Activated naive CD4-positive, alpha-beta T cell (primary cell): Measurements from ENCODE around the gene MINDY4.
A peak's percentile ranks its signal among the peaks of the same experiment; 100 is the strongest.

Experiments used
- DNase-seq, 4 experiments: peaks; one replicate each; lab custom pipeline; 2025; lab: John Stamatoyannopoulos, UW

MINDY4 gene

GRCh38 chr7:30771174-30771879 is at the start of gene MINDY4:
Gene MINDY4, plus strand, starts transcription at chr7:30771417. Its CDS starts 77 bp downstream, at chr7:30771494.
- peak; percentile 16 to 55 (median 34) for DNase-seq

DNA sequence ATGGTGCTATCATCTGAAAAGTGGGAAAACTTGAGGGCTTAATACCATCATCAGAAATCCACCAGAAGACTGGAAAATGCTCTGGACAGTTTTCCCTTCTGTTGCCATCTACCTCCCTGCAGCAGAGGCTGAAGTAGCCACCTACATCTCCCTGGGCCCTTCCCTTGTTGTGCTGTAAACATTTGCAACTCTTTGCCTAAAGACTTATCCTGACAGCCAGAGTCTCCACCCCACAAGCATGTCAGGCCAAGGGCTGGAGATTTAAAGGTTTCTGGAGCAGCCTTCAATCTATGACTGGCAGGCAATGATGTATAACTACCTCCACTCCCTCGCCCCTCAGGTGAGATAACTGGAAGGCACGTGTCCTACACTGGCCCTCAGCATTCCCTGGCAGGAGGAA is 49.0 kb upstream of the MINDY4 start:
- no peak for DNase-seq

GRCh38 chr7:30722671-30723070 is 48.5 kb upstream of the MINDY4 start:
- DNase-seq = no peak

- no peak for DNase-seq
Measured at GRCh38 chr7:30723776-30724175, 47.4 kb upstream of the MINDY4 start.

DNA sequence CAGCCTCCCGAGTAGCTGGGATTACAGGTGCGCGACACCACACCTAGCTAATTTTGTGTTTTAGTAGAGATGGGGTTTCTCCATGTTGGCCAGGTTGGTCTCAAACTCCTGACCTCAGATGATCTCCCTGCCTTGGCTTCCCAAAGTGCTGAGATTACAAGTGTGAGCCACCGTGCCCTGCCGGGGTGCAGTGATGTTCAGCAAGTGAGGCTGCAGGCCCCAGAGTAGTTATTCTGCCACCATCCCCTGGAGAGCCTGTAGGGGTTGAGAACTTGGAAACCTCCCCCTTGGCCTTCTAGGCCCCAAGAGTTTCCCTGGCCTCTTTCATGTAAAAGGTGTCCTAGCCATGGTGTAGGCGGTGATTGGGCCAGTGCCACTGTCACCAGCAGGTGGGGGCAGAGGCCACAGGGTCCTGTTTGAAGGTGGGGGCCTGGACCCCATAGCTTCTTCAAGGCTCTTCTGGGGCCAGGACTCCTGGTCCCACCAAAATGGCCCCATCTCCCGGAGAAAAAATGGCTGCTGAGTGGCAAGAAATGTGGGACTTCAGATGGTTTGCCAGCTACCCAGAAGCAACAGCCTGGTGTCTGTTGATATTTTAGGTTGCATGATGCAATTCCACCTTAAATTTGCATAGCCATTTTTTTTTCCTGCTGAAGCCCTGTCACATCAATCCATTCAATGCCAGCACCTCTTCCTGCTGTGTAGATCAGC is 44.8 kb upstream of the MINDY4 start:
- DNase-seq = peak in 1 of 4 experiments; percentile 8

- peak in 2 of 4 experiments; percentile 26 to 40 for DNase-seq
Measured at GRCh38 chr7:30727061-30727945, 43.9 kb upstream of the MINDY4 start.

DNA sequence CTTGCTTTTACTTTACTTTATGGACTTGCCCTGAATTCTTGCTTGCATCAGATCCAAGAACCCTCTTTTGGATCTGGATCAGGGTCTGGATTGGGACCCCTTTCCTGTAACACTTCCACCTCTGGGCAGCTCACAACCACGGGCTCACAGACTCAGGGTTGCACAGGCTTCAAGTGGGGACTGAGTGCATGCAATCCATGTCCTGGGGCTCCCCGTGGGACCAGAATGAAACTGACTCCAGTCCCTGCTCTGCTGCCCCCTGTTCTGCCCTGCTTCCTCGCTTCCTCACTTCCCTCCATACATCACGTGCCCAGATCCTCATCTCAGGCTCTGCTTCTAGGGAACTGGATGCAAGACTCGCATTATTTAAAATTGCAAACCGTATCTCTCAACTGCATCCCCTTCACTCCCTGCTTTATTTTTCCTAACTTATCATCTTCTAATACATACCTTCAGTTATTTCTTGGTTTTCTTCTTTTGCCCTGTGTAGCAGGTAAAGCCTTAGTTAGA is 42.6 kb upstream of the MINDY4 start:
- no peak for DNase-seq

DNA sequence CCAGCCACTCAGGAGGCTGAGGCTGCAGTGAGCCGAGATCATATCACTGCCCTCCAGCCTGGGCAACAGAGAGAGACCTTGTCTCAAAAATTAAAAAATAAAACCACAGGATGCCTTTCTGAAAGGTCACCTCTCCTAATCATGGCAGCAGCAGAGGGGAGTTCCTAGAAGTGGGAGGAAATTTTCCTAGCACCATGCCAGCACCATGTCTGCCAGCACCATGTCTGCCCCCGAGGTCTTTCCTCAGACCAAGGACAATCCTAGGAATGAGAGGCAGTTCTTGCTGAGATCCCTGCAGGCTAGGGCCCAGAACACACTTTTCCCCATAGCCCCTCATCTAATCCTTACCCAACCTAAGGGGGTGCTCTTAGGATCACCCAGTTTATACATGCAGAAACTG is 41.6 kb upstream of the MINDY4 start:
- DNase-seq = no peak

DNA sequence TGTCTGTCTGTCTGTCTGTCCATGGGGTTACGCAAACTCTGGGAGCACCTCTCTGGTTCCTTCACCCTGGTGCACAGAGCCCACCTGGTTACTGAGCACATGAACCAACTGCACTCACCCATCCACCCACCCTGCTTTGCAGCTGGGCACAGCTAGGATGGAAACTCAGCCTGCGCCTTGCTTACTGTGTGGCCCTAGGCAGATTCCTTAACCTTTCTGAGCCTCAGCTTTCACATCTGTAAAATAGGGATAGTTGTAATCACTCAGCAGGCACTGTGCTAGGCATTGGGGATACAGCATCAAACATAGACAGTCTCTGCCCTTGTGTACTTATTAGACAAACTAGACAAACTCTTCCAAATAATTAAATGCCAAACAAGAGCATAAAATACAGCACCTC is 41.1 kb upstream of the MINDY4 start:
- no peak for DNase-seq

GRCh38 chr7:30730996-30731395 is 40.2 kb upstream of the MINDY4 start:
- no peak for DNase-seq

- no peak for DNase-seq
Measured at GRCh38 chr7:30731581-30731980, 39.6 kb upstream of the MINDY4 start.

- DNase-seq = no peak
Measured at GRCh38 chr7:30732606-30733005, 38.6 kb upstream of the MINDY4 start.

GRCh38 chr7:30733216-30733615 is 38.0 kb upstream of the MINDY4 start:
- no peak for DNase-seq

DNA sequence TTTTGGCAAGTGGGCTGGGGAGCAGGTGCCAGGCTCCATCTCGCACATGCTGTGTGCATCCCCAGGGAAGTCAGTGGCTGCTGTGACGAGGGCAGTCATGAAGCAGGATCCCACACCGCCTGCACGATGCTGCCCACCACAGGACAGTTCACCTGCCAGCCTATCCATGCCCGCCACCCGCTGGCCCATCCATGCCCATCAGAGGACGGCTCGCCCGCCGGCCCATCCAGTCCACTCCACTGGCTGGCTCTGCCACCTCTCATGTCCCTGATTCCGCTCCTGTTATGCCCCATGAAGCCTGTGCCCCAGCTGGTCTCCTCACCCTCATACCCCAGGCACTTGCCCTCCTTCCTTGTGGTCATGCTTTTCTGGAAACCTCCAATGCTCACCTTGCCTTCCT is 37.5 kb upstream of the MINDY4 start:
- DNase-seq = no peak

DNA sequence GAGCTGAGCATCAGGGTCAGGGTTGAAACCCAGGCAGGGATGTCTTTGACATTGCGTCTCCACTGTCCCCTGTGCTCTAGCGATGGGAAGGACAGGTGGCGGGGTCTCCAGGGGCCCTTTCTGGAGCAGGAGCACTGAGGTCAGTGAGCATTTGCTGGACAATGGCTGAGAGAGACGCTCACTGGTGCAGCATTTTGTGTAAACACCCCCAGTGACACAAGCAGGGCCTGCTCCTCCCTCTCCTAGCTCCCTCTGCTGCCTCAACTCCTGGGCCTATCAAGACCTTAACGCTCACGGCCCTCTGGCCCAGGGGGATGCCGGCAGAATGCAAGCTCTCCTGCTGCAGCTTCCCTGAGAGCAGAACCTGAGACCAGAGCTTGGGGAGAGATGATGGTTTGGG is 36.7 kb upstream of the MINDY4 start:
- DNase-seq = no peak

- DNase-seq = no peak
Measured at GRCh38 chr7:30735631-30736030, 35.6 kb upstream of the MINDY4 start.

DNA sequence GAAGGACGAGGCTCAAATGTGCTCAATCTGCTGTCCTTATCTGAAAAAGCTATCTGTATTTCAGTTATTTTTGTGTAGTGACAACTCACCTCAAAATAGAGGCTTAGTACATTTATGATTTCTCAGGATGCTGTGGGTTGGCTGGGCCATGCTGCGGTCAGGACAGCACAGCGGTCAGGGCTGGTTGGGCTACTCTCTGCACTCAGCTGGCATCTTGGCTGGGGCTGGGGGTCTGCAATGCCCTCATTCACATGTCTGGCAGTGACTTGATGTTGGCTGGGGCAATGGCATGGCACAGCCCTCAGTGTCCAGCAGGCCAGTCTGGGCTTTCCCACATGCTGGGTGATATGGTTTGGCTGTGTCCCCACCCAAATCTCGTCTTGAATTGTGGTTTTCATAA is 34.9 kb upstream of the MINDY4 start:
- DNase-seq = no peak

DNA sequence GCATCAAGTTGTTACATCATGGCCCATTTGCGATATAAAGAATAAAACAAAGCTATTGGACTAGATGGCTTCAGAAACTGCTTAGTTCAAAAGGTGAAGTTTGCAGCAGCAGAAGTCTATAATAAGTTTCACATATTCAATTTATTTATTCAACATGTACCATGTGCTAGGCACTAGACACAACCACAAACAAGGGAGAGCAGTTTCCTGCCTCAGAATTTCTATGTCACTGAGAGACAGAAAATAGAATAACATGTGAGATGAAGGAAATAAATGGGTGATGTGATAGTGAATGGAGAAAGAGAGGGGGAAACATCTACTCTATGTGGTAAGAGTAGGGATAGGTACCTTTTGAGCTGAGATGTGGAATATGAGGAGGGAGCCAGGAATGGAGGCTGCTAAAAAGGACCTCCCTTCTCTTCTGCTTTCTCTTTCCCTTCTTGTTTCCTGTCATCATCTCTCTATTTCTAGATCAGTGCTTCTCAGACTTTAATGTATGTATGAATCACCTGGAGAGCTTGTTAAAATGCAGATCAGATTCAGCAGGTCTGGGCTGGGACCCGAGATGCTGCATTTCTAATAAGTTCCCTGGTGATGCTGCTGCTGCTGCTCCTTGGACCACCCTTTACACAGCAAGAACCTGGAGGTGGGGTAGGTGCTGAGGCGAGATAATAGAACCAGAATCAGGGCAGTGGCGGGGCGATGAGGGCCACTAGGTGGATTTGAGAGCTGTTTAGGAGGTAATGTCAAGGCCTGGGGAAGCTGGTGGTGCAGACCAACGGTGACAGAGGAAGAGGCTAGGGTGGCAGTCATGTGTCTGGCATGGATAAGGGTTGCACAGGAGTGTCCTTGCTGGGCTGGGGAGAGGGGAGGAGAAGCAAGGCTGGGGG is 32.9 kb upstream of the MINDY4 start:
- no peak for DNase-seq

DNA sequence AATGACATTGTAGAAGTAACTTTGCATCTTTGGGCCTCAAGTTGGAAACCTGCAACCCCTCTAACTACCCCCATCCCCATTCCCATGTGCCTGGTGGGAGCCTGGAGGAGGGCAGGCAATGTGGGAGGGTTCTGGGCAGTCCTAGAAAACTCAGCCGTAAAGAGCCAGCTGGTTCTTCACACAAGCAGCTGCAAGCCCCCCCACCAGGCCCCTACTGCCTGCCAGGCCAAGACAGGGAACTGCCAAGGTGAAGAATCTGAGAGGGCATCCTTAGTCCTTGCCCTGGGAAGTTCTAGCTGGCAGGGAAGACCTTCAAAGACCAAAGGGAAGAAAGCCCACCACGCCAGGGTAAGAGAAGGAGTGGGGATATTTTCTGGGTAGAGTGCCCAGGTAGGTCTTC is 31.5 kb upstream of the MINDY4 start:
- DNase-seq = no peak

- peak; percentile 22 to 76 (median 66) for DNase-seq
Measured at GRCh38 chr7:30740417-30741181, 30.6 kb upstream of the MINDY4 start.

DNA sequence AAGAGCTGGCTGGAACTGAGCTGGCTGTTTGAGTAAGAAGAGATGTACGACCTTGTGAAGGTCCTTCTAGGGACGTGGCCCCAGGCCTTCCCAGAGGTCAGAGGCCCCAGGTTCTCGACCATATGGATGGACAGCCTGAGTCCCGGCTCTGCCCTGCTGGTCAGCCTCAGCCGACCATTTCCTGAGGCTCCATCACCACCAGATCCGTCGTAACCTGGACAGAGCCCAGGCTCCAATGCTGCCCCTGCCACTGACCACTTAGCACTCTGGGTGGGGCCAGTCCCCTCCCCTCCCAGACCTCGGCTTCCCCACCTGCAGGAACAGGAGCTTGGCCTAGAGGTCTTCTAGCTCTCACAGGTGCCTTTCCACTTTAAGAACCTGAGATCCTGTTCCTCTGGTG is 29.9 kb upstream of the MINDY4 start:
- DNase-seq = no peak
